AG09309 (cell line): ENCODE results near the gene TRIM9.

ENCODE experiments used
- DNase-seq: peaks from one replicate; pipeline ENCODE4 v3.0.0-alpha.2; 2010; ENCODE audit warnings: low read depth
- H3K4me3 ChIP-seq: 2 replicates; pipeline ENCODE4 v1.5.1; 2011; ENCODE audit warnings: mild to moderate bottlenecking, low read depth, low read length, moderate library complexity; ENCODE audit not compliant: control insufficient read depth
- TF ChIP-seq, protein P1 (sequence below): IDR thresholded peaks from 2 replicates; pipeline ENCODE4 v1.5.1; 2011; ENCODE audit warnings: mild to moderate bottlenecking, low read depth, low read length, inconsistent platforms; ENCODE audit not compliant: insufficient read depth, control insufficient read depth; ENCODE audit errors: missing control alignments

Gene TRIM9

DNA sequence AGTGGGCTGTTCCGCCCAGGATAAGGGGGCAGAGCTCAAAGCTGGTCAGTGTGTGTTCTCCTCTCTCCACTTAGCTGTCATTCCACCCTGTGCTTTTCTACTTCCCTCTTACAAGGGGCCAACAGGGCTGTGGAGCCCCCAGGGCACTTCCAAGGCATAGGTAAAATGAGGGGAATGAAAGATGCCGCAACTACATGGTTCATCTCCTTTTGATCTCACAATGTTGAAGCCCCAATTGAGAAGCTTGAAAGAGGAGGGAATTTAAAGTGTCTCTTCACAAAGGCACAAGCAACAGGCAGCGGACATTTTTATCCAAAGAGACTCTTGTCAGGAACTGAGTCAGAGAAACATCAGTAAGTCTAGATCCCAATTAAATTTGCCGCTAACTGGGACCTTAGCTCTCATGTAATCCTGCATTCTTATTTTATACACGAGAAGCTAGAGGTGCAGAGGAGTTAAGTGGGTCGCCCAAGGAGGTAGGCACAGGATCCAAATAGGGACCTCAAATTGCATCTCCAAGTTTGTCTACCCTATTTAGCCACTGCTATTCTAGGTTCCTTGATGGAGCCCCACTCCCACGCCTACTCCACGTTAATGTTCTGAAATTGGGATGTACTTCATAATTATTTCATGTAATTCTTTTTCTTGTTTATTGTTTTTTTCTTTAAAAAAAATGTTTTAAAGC lies 20.1 kb downstream of the TRIM9 start:
- DNase-seq: no peak
- no peak overlapping the region for H3K4me3 ChIP-seq
- TF ChIP-seq, protein P1, sequence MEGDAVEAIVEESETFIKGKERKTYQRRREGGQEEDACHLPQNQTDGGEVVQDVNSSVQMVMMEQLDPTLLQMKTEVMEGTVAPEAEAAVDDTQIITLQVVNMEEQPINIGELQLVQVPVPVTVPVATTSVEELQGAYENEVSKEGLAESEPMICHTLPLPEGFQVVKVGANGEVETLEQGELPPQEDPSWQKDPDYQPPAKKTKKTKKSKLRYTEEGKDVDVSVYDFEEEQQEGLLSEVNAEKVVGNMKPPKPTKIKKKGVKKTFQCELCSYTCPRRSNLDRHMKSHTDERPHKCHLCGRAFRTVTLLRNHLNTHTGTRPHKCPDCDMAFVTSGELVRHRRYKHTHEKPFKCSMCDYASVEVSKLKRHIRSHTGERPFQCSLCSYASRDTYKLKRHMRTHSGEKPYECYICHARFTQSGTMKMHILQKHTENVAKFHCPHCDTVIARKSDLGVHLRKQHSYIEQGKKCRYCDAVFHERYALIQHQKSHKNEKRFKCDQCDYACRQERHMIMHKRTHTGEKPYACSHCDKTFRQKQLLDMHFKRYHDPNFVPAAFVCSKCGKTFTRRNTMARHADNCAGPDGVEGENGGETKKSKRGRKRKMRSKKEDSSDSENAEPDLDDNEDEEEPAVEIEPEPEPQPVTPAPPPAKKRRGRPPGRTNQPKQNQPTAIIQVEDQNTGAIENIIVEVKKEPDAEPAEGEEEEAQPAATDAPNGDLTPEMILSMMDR: no peak

DNA sequence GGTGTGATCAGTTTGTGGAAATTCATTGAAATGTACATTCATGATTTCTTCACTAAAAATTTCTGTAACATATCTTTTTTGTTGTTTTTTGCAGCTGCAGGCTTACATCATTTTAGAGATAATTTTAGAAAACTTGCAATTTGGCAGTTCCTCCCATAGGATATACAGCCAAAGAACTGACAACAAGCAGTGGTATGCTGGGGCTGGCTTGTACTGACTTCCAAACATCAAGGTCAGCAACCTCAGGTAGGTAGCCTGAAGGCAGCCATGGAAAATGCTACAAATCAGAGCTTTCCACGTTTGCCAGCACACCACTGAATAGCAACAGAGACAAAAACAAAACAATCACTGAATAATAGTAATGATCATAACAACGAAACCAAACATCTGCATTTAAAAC lies 21.2 kb downstream of the TRIM9 start:
- no peak for DNase-seq
- TF ChIP-seq, protein P1: no peak
- no peak overlapping the region for H3K4me3 ChIP-seq

DNA sequence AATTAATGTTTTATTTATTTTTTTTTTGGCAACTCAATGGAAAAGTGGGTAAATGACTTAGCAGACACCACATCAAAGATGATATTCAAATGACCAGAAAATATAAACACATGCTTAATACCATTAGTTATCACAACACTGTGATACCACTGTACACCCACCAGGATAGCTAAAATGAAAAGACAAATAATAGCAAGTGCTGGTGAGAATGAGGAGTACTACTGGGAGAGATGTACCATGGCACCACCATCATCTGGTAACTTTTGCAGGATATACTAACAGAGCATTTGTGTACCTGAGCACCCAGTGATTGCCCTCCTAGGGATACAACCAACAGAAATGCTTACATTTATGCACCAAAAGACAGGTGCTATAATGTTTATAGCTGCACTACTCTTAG lies 21.9 kb downstream of the TRIM9 start:
- no peak for DNase-seq
- TF ChIP-seq, protein P1: no peak
- H3K4me3 ChIP-seq: no peak overlapping the region

DNA sequence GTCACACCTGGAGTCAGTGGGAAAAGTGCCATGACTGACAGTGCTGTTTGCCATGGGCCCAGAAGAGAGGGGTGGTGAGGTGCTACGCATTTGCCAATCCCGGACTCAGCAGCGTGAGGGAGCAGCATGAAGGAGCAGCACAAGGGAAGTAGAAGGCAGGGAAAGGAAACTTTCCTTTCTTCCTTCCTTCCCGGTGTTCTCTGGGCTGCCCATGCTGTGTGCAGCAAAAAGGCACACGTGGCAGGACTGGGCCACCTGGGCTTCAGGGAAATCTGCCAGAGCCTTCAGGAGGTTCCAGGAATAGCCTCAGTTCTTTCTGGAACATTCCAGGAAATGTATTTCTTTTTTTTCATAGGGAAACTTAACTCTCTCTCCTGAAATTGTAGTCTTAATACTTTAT lies 23.0 kb downstream of the TRIM9 start:
- H3K4me3 ChIP-seq: no peak overlapping the region
- TF ChIP-seq, protein P1: no peak
- no peak for DNase-seq

DNA sequence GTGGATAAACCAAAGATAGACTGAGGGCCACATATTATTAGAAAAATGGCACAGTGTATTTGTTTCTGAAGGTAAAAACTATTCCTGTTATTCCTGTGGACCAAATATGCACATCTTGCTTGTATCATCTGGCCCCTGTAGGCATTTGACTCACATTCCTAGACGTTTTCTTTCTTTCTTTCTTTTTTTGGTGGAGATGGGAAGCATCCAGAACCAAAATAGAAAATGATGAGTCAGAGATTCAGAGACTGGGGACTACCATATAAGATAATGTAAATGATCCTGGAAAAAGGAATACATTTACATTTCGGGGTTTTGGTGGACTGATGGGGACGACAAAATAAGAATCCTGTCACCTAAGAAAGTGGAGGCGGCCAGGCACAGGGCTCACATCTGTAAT lies 24.2 kb downstream of the TRIM9 start:
- TF ChIP-seq, protein P1: no peak
- no peak for DNase-seq
- H3K4me3 ChIP-seq: no peak overlapping the region

DNA sequence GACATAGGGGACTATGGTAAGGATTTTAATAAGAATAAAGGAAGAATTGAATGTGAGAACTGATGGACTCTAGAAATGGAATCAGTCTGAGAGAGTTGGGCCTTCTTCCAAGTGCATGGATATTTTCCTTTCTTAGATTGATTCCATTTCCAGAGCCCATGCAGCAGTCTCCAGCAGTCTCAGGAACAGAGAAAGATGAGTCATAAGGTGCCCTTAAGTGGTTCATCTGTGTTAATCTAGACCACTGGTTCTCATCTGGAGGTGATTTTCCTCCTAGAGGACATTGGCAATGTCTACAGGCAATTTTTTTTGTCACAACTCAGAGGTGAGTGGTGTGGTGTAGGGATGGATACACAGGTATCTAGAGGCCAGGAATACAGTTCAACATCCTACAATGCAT lies 25.9 kb downstream of the TRIM9 start:
- no peak for DNase-seq
- no peak overlapping the region for H3K4me3 ChIP-seq
- TF ChIP-seq, protein P1: no peak
